ENCODE measurements around the gene FLNC.

Gene FLNC

GRCh38 chr7:128860158-128861073, 30.2 kb downstream of the FLNC start:
- no peak for DNase-seq (ENCODE audit: low read depth in 2 of 3, low spot score in 1 of 3)

- DNase-seq (ENCODE audit: low read depth in 2 of 3, low spot score in 1 of 3): no peak
These were observed 31.9 kb downstream of the FLNC start for GRCh38 chr7:128861957-128862570.

GRCh38 chr7:128862571-128863432, 32.6 kb downstream of the FLNC start, which contains the start of gene ATP6V1F:
TSS of gene ATP6V1F (plus strand) at chr7:128862856. CDS start at chr7:128862905, 49 bp downstream.
- DNase-seq (ENCODE audit: low read depth in 2 of 3, low spot score in 1 of 3): peak; percentile 98 to 99 (median 98)

GRCh38 chr7:128863433-128863989, 33.3 kb downstream of the FLNC start:
- DNase-seq (ENCODE audit: low read depth in 2 of 3, low spot score in 1 of 3): peak; percentile 21 to 44 (median 40)

- DNase-seq (ENCODE audit: low read depth in 2 of 3, low spot score in 1 of 3): no peak
These were observed 35.1 kb downstream of the FLNC start for GRCh38 chr7:128865303-128865702.

- no peak for DNase-seq (ENCODE audit: low read depth in 2 of 3, low spot score in 1 of 3)
These were observed 36.0 kb downstream of the FLNC start for GRCh38 chr7:128865996-128866877.

- no peak for DNase-seq (ENCODE audit: low read depth in 2 of 3, low spot score in 1 of 3)
These were observed 37.0 kb downstream of the FLNC start for GRCh38 chr7:128867241-128867640.

GRCh38 chr7:128867842-128868623, 37.8 kb downstream of the FLNC start:
- DNase-seq (ENCODE audit: low read depth in 2 of 3, low spot score in 1 of 3): no peak

- DNase-seq (ENCODE audit: low read depth in 2 of 3, low spot score in 1 of 3): no peak
These were observed 38.5 kb downstream of the FLNC start for GRCh38 chr7:128868624-128869137.

GRCh38 chr7:128869138-128869943, 39.1 kb downstream of the FLNC start:
- peak in 1 of 3 donors; percentile 26 for DNase-seq (ENCODE audit: low read depth in 2 of 3, low spot score in 1 of 3)

- no peak for DNase-seq (ENCODE audit: low read depth in 2 of 3, low spot score in 1 of 3)
These were observed 39.7 kb downstream of the FLNC start for GRCh38 chr7:128869944-128870285.

GRCh38 chr7:128871050-128871449, 40.8 kb downstream of the FLNC start:
- DNase-seq (ENCODE audit: low read depth in 2 of 3, low spot score in 1 of 3): no peak

- no peak for DNase-seq (ENCODE audit: low read depth in 2 of 3, low spot score in 1 of 3)
These were observed 42.2 kb downstream of the FLNC start for GRCh38 chr7:128872394-128872824.

- DNase-seq (ENCODE audit: low read depth in 2 of 3, low spot score in 1 of 3): no peak
These were observed 43.0 kb downstream of the FLNC start for GRCh38 chr7:128873234-128873633.

GRCh38 chr7:128874140-128875031, 44.2 kb downstream of the FLNC start:
- DNase-seq (ENCODE audit: low read depth in 2 of 3, low spot score in 1 of 3): no peak

GRCh38 chr7:128875523-128875948, 45.3 kb downstream of the FLNC start:
- DNase-seq (ENCODE audit: low read depth in 2 of 3, low spot score in 1 of 3): no peak

GRCh38 chr7:128876127-128876526, 45.9 kb downstream of the FLNC start:
- no peak for DNase-seq (ENCODE audit: low read depth in 2 of 3, low spot score in 1 of 3)

Data from stimulated activated CD4-positive, alpha-beta T cell treated with anti-CD3 and anti-CD28 coated beads, Interleukin-12 subunit alpha, Interleukin-12 subunit beta, amount 100 ng/mL, for 48 hours (primary cell).